NCI-H1930 (cell line): Measurements from ENCODE around the gene DCHS2.

Experiments
- DNase-seq, 2 experiments: peaks; one replicate each; lab custom pipeline; 2025; lab: John Stamatoyannopoulos, UW

The DCHS2 gene, protein sequence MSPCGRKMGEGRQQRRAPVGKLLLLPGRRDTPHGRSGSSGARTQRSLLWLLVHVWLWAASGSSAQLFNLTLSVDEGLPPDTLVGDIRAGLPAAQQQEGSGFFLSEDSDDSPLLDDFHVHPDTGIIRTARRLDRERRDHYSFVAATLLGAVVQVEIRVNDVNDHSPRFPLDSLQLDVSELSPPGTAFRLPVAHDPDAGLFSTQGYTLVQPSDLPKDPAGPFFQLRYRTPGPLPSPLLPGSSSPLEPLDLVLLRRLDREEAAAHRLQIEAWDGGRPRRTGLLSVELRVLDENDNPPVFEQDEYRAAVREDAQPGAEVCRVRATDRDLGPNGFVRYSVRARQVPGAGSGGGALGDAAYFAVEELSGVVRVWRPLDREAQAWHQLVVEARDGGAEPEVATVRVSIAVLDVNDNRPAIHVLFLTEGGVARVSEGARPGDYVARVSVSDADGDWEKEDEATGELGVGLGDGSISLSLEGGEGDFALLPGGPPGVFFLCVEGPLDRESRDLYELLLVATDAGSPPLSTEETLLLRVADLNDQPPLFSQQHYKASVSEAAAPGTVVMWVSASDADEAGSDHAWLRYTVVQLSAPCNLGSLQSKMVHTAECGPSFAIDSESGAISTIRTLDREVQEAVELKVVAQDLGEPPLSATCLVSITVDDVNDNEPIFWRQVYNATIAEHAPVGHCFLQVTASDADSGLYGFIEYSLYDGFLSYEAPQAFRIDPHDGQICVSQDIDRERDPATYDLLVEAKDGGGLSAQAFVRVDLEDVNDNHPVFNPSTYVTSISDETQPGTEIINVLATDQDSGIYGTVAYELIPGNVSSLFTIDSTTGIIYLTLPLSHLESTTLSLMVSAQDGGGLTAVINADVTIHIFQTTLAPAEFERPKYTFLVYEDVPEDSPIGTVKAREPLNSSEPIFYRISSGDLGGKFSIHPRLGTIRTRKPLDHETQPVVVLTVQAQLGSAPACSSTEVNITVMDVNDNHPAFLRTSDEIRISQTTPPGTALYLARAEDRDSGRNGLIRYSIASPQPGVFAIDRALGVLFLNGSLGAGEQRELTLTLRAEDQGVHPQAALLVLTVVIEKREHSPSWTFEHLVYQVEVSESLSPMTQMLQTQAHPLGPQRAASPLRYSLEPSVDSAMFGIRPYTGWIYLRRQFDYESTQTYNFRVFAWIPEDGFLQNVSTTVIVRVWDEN (N-terminal part only)

DNA sequence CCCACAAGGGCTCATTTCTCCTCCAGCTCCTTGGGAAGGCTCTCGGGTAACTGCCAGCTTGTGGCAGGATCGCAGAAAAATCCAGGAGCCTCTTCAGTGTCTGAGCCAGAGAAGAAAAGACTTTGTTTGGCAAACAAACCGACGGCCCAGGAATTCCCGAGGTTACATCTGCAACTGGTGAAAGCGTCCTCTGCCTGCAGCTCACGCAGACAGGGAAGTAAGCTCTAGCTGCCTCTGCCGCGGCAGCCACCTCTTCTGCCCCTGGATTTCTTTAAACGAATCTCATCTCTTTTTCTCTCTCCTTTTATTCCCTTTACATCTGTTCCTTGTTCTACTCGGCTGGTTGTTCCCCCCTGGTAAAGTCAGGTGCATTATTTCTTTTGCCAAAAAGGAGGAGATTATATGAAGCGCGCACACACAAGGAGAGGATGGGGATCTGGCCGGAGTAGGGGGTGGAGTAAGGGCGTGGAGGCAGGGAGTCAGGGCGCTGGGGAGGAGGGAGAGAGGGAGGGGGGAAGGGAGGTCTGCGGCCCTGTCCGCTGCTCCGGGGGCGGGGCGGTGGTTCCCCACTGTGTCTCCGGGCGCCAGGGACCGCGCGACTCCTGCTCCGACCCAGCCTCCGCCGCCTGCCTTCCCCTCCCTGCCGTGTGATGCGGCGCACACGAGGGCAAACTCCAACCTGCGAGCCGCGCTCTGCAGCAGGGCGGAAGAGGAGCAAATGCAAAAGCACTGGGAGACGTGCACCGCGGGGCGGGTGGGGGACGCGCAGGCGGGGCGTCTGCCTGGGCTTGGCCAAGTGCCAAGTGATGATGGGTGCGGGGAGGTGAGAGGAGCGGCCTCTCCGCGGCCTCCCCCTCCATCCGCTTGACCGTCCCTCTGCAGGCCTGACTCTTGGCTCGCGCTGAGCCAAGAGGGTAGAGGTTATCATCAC is at the start of gene DCHS2:
DCHS2 (minus strand) TSS at position 459 of the 931 bp plus-strand sequence; CDS start at position 15, 444 bp downstream.
- DNase-seq: no peak

DNA sequence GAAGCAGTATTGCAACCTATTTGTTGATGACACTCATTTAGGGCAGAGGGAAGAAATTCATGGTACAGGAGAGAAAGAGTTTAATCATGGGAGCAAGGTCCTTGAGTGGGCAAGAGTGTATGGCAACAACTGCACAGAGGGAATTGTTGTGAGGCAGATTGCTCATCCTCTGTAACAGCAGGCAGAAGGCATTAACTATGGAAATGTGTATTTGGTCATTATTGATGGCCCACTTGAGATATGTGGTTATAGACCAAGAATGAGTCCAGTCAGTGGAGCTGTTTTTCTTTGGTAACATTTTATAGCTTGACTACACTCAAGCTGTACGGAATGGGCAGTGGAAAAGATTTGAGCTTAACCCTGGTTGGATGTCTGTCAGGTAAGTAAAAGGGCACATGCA is 42.7 kb upstream of the DCHS2 start:
- DNase-seq: no peak

DNA sequence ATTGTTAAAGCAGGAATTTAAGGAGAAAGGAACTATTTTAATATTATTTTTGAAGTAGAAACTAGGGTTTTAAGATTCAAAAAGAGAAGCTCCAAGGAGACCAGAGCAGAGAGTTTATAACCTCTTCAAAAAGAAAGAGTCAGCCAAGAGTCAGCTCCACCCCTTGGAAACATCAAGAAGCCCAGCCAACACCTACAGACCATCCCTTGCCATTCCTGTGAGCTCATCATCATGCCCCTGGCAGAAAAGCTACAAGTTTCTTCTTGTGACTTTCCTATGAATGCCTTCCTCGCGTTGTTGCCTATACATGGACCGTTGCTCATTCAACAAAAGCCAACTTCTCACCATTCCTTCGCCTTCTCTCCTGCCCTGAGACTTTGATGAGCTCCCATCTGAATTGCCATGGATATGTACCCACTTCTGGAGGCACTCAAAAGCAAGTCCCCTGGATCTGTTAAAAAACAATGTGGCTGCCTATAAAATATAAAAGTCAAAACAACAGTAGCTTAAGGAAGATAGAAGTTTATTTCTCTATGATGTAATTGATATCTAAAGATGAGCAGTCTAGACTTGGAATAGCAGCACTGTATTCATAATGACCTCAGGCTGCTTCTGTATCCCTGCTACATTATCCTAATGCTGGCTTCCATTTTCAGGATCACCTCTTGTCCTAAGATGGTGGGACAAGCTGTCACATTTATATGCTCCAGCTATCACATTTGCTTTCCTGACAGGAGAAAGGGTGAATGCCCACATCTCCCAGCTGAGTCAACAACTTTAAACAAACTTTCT is 38.3 kb upstream of the DCHS2 start:
- no peak for DNase-seq

DNA sequence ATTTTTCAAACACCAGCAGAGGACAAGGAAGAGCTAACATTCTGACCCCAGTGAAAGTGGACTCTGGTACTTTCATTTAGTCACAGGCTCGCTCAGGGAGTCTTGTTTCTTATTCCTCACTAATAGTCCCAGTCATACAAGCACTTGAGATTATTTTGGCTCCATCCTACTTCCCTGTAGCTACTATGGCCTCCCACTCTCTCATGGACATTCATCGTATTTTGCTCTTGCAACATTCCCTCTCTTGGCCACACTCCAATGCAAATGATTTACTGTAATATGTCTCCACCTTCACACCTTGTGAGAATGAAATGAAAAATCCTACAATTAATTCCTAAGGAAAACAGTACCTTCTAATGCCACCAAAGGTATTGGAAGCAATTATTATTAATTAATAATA is 37.3 kb upstream of the DCHS2 start:
- DNase-seq: no peak

DNA sequence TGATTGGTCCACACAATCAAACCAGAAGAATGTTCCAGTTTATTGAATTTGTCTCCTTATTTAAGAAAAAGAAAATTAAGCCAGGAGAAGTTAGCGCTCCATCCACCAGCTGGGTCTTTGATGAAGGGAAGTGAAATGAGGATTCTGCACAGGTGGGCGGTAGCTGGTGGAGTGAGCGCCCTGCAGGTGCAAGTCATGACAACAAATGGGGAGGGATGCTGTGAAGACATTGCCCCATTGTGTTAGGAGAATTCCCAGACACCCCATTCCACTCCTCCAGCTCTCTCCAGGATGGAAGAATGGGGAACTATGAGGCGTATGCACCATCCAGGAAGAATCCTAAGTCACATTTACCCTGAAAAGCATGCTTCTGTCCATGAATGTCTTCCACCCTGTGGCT is 35.7 kb upstream of the DCHS2 start:
- no peak for DNase-seq

DNA sequence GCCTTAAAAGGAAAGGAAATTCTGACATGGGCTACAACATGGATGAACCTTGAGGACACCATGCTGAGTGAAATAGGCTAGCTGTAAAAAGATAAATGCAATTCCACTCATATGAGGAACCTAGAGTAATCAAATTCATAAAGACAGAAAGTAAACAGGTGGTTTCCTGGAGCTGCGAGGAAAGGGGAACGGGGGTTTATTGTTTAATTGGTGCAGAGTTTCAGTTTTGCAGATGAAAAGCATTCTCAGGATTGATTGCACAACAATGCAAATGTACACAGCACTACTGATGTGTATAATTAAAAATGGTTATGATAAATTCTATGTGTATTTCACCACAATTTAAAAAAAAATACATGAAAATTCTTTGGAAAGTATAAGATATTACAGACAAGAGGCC is 34.6 kb upstream of the DCHS2 start:
- DNase-seq: no peak

DNA sequence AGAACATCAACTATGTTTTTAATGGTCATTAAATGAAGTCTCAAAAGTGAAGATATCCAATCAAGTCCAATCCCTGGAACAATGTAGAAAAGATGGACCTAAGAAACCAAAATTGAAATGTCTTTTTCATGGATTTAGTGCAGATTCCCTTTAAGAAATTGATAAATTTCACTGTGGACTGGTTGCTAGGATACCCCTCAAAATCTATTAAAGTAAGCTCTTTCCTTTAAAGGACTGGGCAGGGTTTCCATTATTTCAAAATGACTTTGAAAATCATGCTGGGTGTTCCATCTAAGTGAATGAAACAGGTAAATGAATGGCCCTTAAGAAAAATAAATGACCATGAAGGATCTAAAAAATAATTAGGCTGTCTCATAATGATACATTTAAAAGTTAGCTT is 30.0 kb upstream of the DCHS2 start:
- no peak for DNase-seq

DNA sequence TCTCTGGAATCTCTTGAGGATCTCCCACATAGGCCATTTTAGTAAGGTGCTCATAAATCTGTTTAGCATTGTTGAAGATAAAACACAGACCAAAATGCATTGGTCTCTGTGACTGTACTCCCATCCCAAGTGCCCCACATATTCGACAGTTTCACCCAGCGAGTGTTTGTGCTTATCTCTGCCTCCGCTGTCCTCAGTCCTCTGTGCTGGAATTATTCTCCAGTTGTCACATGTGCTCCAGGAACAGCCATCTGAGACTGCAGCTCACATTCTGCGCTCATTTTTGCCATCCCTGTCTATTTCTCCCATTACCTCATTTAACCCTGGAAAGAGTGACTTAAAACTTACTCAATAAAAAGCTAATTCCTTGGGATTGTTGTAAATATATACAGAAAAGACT is 27.6 kb upstream of the DCHS2 start:
- DNase-seq: no peak

DNA sequence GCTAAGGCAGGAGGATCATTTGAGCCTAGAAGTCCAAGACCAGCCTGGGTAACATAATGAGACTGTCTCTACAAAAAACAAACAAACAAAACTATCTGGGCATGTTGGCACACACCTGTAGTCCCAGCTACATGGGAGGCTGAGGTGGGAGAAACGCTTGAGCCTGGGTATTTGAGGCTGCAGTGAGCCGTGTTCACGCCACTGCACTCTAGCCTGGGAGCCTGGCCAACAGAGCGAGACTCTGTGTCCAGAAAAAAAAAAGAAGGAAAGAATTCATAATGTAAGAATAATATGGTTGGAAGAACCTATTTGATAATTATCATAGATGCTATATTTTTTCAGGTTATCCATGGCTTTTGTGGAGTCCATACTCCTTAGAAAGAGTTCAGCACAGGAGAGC is 26.0 kb upstream of the DCHS2 start:
- DNase-seq: no peak

DNA sequence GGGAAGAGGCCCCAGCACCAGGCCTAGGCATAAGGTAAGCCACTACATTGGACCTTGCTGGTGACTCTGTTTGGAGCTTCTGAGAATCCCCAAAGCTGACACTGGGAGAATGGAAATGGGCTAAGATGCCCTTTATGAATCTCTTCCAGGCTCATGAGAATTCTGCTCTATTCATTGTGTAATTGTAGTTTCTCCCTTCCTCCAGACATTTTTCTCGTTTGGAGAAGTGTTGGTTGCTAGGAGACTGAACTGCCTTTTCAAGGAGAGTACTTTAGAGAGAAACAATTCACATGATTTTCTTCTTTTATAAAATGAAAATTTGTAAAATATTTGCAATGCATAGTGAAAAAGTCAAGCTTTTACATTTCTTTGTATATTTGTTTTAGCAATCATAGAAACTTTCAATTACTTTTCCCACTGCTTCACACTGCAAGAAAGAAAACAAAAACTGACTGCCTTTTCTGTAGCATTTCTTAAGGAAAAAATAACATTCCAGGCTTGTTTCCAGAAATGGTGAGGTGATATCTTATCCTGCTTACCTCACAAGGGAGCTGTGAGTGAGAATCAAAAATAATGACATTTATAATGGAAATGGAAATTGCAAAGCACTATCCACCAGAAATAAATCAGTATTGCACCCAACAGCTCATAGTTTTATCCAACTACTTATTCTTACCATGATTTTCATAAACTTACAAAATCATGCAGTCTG is 24.9 kb upstream of the DCHS2 start:
- DNase-seq: no peak

DNA sequence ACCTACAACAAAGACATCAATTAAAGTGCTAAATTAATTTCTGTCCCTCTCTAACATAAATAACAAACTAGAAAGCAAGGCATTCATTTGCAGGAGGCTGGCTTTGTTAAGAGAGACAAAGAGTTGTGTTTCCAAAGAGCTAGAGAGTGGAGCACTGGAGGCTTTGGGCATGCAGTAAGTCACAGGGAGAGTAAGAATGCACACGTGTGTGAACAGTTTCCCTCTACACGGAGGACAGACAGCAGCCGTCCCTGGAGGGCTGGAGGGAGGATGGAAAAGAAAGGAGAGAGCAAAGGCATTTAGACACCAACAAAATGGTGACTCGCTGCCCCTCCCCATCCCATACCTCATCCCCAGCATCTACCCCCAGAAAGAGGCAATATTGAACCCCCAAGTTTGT is 20.4 kb upstream of the DCHS2 start:
- DNase-seq: no peak

DNA sequence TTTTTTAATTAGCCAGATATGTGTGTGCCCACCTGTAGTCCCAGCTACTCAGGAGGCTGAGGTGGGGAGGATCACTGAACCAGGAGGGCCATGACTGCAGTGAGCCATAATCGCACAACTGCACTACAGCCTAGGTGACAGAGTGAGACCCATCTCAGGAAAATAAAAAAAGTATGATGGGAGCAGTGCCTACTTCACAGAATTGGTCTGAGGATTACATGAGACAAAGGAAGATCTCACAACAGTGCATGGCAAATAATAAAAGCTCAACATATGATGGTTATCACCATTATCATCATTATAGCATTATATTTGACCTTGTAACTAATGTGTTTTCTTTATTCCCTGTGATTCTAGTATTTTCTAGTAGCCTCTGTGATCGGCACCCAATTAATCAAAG is 19.9 kb upstream of the DCHS2 start:
- no peak for DNase-seq

DNA sequence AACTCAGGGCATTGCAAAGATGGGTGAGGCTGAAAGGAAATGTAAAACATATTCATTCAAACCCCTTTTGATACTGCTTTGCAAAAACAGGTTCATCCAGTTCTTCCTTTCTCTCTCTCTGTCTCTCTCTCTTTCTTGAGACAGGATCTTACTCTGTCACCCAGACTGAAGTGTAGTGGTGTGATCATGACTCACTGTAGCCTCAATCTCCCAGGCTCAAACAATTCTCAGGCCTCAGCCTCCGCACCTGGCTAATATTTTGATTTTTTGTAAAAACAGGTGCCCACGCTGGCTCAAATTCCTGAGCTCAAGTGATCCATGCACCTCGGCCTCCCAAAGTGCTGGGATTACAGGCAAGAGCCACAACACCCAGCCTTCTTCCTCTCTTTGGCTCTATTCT is 15.6 kb upstream of the DCHS2 start:
- no peak for DNase-seq

DNA sequence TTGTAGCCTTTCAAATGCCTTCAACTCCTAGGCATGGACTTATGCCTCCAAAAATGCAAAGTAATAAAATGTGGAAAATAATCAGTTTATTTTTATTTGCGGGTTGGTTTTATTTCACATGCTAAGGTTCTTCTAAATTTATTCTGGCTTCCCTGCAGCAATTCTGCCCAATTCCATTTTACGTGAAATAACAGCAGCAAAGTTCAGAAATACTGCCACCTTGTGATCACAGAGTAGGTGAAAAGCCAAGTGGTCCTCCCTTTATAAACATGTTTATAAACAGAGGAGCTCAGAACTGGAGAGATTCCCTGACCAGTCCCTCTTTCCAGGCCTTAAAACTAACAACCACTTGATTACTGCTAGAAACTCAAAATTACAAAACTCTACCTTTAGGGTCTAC is 14.7 kb upstream of the DCHS2 start:
- peak; percentile 14 to 37 for DNase-seq

DNA sequence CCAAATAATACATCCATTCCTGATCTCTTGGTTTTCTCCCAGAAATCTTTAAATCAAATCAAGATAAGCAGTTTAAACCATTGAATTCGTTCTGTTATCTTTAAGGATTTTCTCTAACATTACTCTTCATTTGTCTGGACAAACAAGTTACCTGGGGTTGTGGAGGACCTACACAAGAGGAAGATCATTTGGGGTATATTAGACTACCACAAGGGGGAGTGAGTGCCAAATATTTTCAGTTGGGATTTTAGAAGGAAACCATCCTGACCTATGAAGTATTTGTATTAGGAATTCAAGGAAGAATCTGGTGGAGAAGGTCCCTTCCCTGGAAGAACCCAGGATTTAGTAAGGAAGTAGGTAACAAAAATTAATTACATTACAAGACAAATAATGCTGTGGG is 12.0 kb upstream of the DCHS2 start:
- DNase-seq: peak in 1 of 2 experiments; percentile 7

DNA sequence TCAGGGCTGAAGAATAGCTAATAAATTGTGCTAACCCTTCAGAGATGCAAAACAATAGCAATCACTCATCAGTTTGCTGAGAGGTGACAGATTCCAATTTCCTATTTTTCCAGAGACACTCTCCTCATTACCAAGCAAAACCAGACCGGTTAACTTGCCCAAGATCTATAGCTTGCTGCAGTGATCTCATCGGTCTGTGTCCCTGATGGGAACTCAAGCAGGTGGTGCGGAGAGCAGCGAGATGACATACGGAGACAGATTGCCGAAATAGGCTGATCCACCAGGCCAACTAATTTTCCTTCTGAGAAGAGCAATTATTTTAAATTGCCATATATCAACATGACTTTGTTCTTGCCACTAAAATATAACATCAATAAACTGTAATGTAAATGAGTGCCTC is 10.5 kb upstream of the DCHS2 start:
- no peak for DNase-seq

DNA sequence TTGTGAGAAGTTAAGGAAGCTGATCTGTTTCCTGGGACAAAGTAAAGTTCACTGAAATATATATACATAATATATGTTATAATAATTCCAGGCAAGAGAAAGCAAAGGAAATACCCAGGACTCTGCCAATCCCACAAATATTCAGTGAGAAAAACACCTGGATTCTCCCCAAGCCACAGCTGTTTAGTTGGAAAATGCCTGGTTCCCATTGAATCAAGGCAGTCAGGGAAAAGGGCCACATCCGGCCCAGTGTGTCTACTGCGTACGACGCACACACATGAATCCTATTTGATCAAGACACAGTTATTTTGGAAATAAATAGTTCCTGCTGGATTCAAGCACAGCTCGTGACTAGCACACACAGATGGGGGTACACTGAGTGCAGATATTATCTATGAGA is 6.3 kb upstream of the DCHS2 start:
- no peak for DNase-seq

DNA sequence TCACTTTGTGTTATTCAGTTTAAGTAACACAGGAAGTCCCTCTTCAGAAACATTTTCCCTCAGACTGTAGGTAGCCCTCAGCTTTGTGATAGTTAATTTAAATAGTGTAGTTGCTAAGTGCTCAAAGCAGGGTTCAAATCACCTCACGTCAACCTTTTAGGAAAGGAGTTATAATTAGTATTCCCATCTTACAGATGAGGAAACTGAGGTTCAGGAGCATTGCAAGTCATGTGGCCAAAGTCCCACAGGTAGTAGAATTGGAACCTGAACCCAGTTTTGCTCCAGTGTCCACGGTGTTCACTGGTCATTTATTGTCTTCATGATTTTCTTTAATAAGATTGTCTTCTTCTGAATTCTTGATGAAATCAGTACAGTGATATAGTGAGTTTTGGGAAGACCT is 4.3 kb upstream of the DCHS2 start:
- DNase-seq: no peak

DNA sequence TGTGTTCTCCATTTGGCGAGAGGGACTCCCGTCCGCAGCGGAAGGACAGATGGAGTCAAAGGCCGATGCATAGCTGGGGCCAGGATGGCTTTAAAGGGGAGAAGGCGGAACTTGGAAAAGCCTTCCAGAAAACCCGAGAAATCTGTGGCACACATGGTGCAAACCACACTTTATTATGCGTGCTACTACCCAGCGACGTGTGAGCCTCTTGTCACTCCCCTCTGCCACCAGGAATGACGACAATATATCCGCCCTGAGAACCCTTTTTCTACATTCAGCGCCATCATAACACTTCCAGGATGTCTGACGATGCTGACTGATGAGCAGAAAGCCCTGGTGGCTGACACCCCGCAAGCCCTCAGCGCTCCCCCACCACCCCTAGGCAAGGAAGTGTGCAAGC is 689 bp upstream of the DCHS2 start:
- no peak for DNase-seq
